H9 (cell line): ENCODE measurements around the gene OSBPL9. TPM values are rescaled to one million over a fixed set of nuclear protein-coding genes. Genes with fewer than 3 reads are reported as not detected.

Experiments used
- DNase-seq: peaks from one replicate; pipeline ENCODE4 v3.0.0-alpha.2; 2017
- H2AFZ ChIP-seq: one replicate; pipeline ENCODE4 v1.6.1; 2013; ENCODE audit warnings: mild to moderate bottlenecking, low read length, control low read depth, moderate library complexity
- H2AK5ac ChIP-seq: 2 replicates; pipeline ENCODE4 v1.6.1; 2013; ENCODE audit warnings: low read length, control low read depth, mixed read lengths; ENCODE audit not compliant: insufficient read length
- H2BK120ac ChIP-seq: one replicate; pipeline ENCODE4 v1.6.1; 2013; ENCODE audit warnings: low read depth, mild to moderate bottlenecking, low read length, control low read depth, inconsistent platforms; ENCODE audit not compliant: poor library complexity, severe bottlenecking
- H2BK12ac ChIP-seq: 2 replicates; pipeline ENCODE4 v1.6.1; 2013; ENCODE audit warnings: low read length, control low read depth, mixed read lengths, low read depth; ENCODE audit not compliant: insufficient read length
- H2BK15ac ChIP-seq: 2 replicates; pipeline ENCODE4 v1.6.1; 2013; ENCODE audit warnings: low read depth, low read length, control low read depth
- H2BK20ac ChIP-seq: one replicate; pipeline ENCODE4 v1.6.1; 2013; ENCODE audit warnings: low read depth, mild to moderate bottlenecking, low read length, control low read depth, inconsistent platforms; ENCODE audit not compliant: poor library complexity, severe bottlenecking
- H2BK5ac ChIP-seq: 2 replicates; pipeline ENCODE4 v1.6.1; 2013; ENCODE audit warnings: low read length, control low read depth, mixed read lengths; ENCODE audit not compliant: insufficient read length
- H3K14ac ChIP-seq: 2 replicates; pipeline ENCODE4 v1.6.1; 2013; ENCODE audit warnings: low read length, control low read depth; ENCODE audit not compliant: insufficient read depth
- H3K18ac ChIP-seq: 2 replicates; pipeline ENCODE4 v1.6.1; 2013; ENCODE audit warnings: low read depth, mild to moderate bottlenecking, mixed read lengths, low read length, control low read depth; ENCODE audit not compliant: insufficient read length
- H3K23ac ChIP-seq: 2 replicates; pipeline ENCODE4 v1.6.1; 2013; ENCODE audit warnings: low read length, control low read depth, mixed read lengths, low read depth; ENCODE audit not compliant: insufficient read length
- H3K23me2 ChIP-seq: 2 replicates; pipeline ENCODE4 v1.6.1; 2013; ENCODE audit warnings: low read depth, mild to moderate bottlenecking, mixed read lengths, low read length, control low read depth; ENCODE audit not compliant: insufficient read length, poor library complexity, severe bottlenecking
- H3K27ac ChIP-seq: 2 replicates; pipeline ENCODE4 v1.5.1; 2013; ENCODE audit warnings: low read length, control low read depth, mixed read lengths, low read depth; ENCODE audit not compliant: insufficient read length
- H3K27me3 ChIP-seq: 2 replicates; pipeline ENCODE4 v1.6.1; 2013; ENCODE audit warnings: low read length, control low read depth, inconsistent platforms; ENCODE audit not compliant: insufficient read depth
- H3K4ac ChIP-seq: 2 replicates; pipeline ENCODE4 v1.6.1; 2013; ENCODE audit warnings: low read depth, mild to moderate bottlenecking, control low read depth, inconsistent platforms, low read length, moderate library complexity
- H3K4me1 ChIP-seq: 2 replicates; pipeline ENCODE4 v1.6.1; 2013; ENCODE audit warnings: low read length, control low read depth, inconsistent platforms; ENCODE audit not compliant: insufficient read depth
- H3K4me2 ChIP-seq: 2 replicates; pipeline ENCODE4 v1.6.1; 2013; ENCODE audit warnings: low read length, control low read depth, mixed read lengths; ENCODE audit not compliant: insufficient read length, insufficient read depth
- H3K56ac ChIP-seq: 2 replicates; pipeline ENCODE4 v1.6.1; 2013; ENCODE audit warnings: low read depth, mild to moderate bottlenecking, mixed read lengths, low read length, control low read depth; ENCODE audit not compliant: insufficient read length
- H3K79me1 ChIP-seq: 2 replicates; pipeline ENCODE4 v1.6.1; 2013; ENCODE audit warnings: low read depth, mild to moderate bottlenecking, moderate library complexity, low read length, control low read depth, inconsistent platforms; ENCODE audit not compliant: insufficient read depth, poor library complexity, severe bottlenecking
- H3K79me2 ChIP-seq: 2 replicates; pipeline ENCODE4 v1.6.1; 2013; ENCODE audit warnings: low read length, control low read depth, inconsistent platforms; ENCODE audit not compliant: insufficient read depth
- H3K9ac ChIP-seq: 2 replicates; pipeline ENCODE4 v1.6.1; 2013; ENCODE audit warnings: low read length, control low read depth, mixed read lengths; ENCODE audit not compliant: insufficient read length; ENCODE audit errors: extremely low read depth
- H3K9me3 ChIP-seq: one replicate; pipeline ENCODE4 v1.6.1; 2013; ENCODE audit warnings: low read depth, low read length, inconsistent platforms; ENCODE audit not compliant: control insufficient read depth
- H3T11ph ChIP-seq: one replicate; pipeline ENCODE4 v1.6.1; 2013; ENCODE audit warnings: mild to moderate bottlenecking, low read length, control low read depth, inconsistent platforms
- H4K20me1 ChIP-seq: one replicate; pipeline ENCODE4 v1.6.1; 2013; ENCODE audit not compliant: control insufficient read depth, insufficient read length, insufficient read depth
- H4K5ac ChIP-seq: 2 replicates; pipeline ENCODE4 v1.6.1; 2013; ENCODE audit warnings: low read depth, mild to moderate bottlenecking, mixed read lengths, low read length, control low read depth; ENCODE audit not compliant: insufficient read length
- H4K8ac ChIP-seq: replicated peaks from 2 replicates; pipeline ENCODE4 v1.6.1; 2013; ENCODE audit warnings: low read length, control low read depth, mixed read lengths, low read depth; ENCODE audit not compliant: insufficient read length
- H4K91ac ChIP-seq: 2 replicates; pipeline ENCODE4 v1.6.1; 2013; ENCODE audit warnings: low read depth, mild to moderate bottlenecking, moderate library complexity, mixed read lengths, low read length, control low read depth; ENCODE audit not compliant: insufficient read length
- H3K27ac Mint-ChIP-seq, 3 experiments: 2 replicates in 2 of 3; 3 replicates in 1 of 3; pipeline ENCODE4 v1.8.0; 2020 to 2021; ENCODE audit warnings: mixed read lengths in 3 of 3, mild to moderate bottlenecking in 1 of 3, moderate library complexity in 1 of 3
- H3K27me3 Mint-ChIP-seq: 2 replicates; pipeline ENCODE4 v1.8.0; 2021; ENCODE audit warnings: low read depth, mild to moderate bottlenecking, moderate library complexity, mixed read lengths
- H3K36me3 Mint-ChIP-seq, 3 experiments: 2 replicates in 2 of 3; 3 replicates in 1 of 3; pipeline ENCODE4 v1.8.0; 2020 to 2021; ENCODE audit warnings: low read depth in 3 of 3, mixed read lengths in 3 of 3; ENCODE audit not compliant: insufficient read depth in 1 of 3
- H3K4me1 Mint-ChIP-seq, 2 experiments: 2 replicates each; pipeline ENCODE4 v1.8.0; 2020; ENCODE audit warnings: mixed read lengths in 2 of 2
- H3K4me3 Mint-ChIP-seq, 2 experiments: 2 replicates in 1 of 2; 3 replicates in 1 of 2; pipeline ENCODE4 v1.8.0; 2020 to 2021; ENCODE audit warnings: mild to moderate bottlenecking in 2 of 2, mixed read lengths in 2 of 2, moderate library complexity in 1 of 2
- H3K9me3 Mint-ChIP-seq, 2 experiments: 2 replicates in 1 of 2; 3 replicates in 1 of 2; pipeline ENCODE4 v1.8.0; 2020; ENCODE audit warnings: mild to moderate bottlenecking in 2 of 2, mixed read lengths in 2 of 2, moderate library complexity in 1 of 2
- WGBS: extraction: QIAGEN DNeasy Blood & Tissue Kit; methylation state at CpG from one replicate; pipeline ENCODE4 v1.1.7; 2013; ENCODE audit warnings: missing lambda C conversion rate, low lambda C conversion rate, mixed read lengths; ENCODE audit not compliant: insufficient read length; ENCODE audit errors: extremely low coverage; 5-methylcytosine and 5-hydroxymethylcytosine counted together
- total RNA-seq: library from RNA; stranded (reverse); gene quantifications from 2 replicates; pipeline ENCODE4 v1.2.1, GENCODE V29; 2021
- TF ChIP-seq, protein P1 (sequence below): fragments of 200-600 bp; sonication (generic); conservative IDR thresholded peaks from 3 replicates; pipeline ENCODE4 v1.8.0; 2021; ENCODE audit warnings: antibody characterized with exemption, mild to moderate bottlenecking

The OSBPL9 gene
- total RNA-seq, 1 experiment from 2014 or later = 76.7 TPM

DNA sequence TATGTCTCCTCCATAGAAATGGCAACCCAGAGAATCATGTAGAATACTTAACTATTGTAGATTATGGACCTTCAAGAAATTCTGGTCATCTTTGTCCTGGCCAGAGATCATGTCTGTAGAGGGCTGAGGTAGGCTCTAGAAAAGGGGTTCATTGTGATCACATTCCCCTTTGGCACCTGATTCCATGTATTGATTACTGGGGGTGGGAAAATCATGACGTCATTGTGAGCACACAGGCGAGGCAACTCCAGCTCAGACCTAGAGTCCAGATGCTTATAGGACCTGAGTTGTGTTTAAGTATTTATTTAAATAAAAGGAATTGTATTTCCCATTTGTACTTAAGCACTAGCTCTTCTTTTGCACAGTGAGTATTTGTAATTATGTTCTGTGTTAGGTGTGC lies 93.1 kb downstream of the OSBPL9 start:
- H3K27me3 ChIP-seq = no peaks in the 10 kb centered on the region
- no peak overlapping the region for H2BK20ac ChIP-seq
- no peak overlapping the region for H3T11ph ChIP-seq
- DNase-seq = no peak
- H2AFZ ChIP-seq = no peak overlapping the region
- no peak overlapping the region for H3K4ac ChIP-seq
- H3K18ac ChIP-seq = no peak overlapping the region
- no peak overlapping the region for H4K8ac ChIP-seq
- no peak overlapping the region for H3K4me2 ChIP-seq
- no peaks in the 10 kb centered on the region for H3K79me1 ChIP-seq
- Mint-ChIP-seq H3K27me3 (no peaks in the 10 kb centered on the region), H3K4me3 (no peak overlapping the region), H3K9me3 (peaks cover 9 to 10% of the 10 kb centered on the region in 2 experiments), H3K36me3 (peaks cover 2 to 9% (median 5%) of the 10 kb centered on the region in 3 experiments; a peak in 6 of 7 replicates), H3K27ac (no peak overlapping the region), H3K4me1 (no peaks in the 10 kb centered on the region)
- H2BK15ac ChIP-seq = no peak overlapping the region
- no peak overlapping the region for H3K9ac ChIP-seq
- H3K4me1 ChIP-seq = no peaks in the 10 kb centered on the region
- no peak overlapping the region for H2BK5ac ChIP-seq
- H3K27ac ChIP-seq = no peak overlapping the region
- WGBS = no CpG with 5 or more reads among the region's 2 CpGs
- H2BK12ac ChIP-seq = no peak overlapping the region
- no peak overlapping the region for H3K56ac ChIP-seq
- H3K23me2 ChIP-seq = no peaks in the 10 kb centered on the region
- no peaks in the 10 kb centered on the region for H3K79me2 ChIP-seq
- no peak overlapping the region for H4K91ac ChIP-seq
- no peaks in the 10 kb centered on the region for H4K20me1 ChIP-seq
- TF ChIP-seq, protein P1, sequence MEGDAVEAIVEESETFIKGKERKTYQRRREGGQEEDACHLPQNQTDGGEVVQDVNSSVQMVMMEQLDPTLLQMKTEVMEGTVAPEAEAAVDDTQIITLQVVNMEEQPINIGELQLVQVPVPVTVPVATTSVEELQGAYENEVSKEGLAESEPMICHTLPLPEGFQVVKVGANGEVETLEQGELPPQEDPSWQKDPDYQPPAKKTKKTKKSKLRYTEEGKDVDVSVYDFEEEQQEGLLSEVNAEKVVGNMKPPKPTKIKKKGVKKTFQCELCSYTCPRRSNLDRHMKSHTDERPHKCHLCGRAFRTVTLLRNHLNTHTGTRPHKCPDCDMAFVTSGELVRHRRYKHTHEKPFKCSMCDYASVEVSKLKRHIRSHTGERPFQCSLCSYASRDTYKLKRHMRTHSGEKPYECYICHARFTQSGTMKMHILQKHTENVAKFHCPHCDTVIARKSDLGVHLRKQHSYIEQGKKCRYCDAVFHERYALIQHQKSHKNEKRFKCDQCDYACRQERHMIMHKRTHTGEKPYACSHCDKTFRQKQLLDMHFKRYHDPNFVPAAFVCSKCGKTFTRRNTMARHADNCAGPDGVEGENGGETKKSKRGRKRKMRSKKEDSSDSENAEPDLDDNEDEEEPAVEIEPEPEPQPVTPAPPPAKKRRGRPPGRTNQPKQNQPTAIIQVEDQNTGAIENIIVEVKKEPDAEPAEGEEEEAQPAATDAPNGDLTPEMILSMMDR = no peak
- H2AK5ac ChIP-seq = no peak overlapping the region
- no peak overlapping the region for H3K23ac ChIP-seq
- H3K9me3 ChIP-seq = no peaks in the 10 kb centered on the region
- H3K14ac ChIP-seq = no peak overlapping the region
- no peak overlapping the region for H4K5ac ChIP-seq
- H2BK120ac ChIP-seq = no peak overlapping the region
